ENCODE measurements around the gene AMPH.
A peak's percentile ranks its signal among the peaks of the same experiment; 100 is the strongest.
"Not testable (repeated sequence)": the region's sequence is repeated elsewhere in the genome, so short reads cannot be mapped to it uniquely, and the experiment has no call there.

The AMPH gene

DNA sequence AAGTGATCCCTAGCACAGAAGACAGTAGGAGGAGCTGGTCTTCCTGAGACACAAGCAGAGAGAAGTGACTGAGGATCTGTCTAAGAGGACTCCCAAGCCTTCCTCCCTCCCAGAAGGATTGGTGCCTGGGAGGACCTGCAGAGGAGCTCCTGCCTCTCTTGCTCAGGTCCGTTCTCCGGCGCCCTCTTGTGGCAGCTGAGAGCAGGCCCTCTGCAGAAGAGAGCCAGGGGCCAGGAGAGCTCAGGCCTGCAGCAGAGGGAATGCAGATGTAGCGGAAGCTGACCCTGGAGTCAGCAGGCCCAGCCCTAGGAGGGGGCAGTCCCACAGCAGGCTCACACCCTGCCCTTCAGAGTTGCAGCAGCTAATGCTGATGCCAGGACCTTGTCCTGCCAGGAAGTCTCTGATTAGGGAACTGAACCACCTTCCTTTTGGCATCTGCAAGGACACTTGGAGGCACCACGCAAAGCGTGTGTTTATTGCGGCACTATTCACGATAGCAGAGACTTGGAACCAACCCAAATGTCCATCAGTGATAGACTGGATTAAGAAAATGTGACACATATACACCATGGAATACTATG, 276.8 kb downstream of the AMPH start:
- not testable (repeated sequence) for DNase-seq (ENCODE audit: low read depth in 2 of 2, low spot score in 1 of 2)

- DNase-seq (ENCODE audit: low read depth in 2 of 2, low spot score in 1 of 2), result not testable (repeated sequence)
Measured at GRCh38 chr7:38353431-38353881, 277.7 kb downstream of the AMPH start.

GRCh38 chr7:38351601-38352000, 279.6 kb downstream of the AMPH start:
- no peak for DNase-seq (ENCODE audit: low read depth in 2 of 2, low spot score in 1 of 2)

GRCh38 chr7:38350777-38351176, 280.4 kb downstream of the AMPH start:
- DNase-seq (ENCODE audit: low read depth in 2 of 2, low spot score in 1 of 2), result not testable (repeated sequence)

- DNase-seq (ENCODE audit: low read depth in 2 of 2, low spot score in 1 of 2), result not testable (repeated sequence)
Measured at GRCh38 chr7:38349869-38350583, 281.1 kb downstream of the AMPH start.

DNA sequence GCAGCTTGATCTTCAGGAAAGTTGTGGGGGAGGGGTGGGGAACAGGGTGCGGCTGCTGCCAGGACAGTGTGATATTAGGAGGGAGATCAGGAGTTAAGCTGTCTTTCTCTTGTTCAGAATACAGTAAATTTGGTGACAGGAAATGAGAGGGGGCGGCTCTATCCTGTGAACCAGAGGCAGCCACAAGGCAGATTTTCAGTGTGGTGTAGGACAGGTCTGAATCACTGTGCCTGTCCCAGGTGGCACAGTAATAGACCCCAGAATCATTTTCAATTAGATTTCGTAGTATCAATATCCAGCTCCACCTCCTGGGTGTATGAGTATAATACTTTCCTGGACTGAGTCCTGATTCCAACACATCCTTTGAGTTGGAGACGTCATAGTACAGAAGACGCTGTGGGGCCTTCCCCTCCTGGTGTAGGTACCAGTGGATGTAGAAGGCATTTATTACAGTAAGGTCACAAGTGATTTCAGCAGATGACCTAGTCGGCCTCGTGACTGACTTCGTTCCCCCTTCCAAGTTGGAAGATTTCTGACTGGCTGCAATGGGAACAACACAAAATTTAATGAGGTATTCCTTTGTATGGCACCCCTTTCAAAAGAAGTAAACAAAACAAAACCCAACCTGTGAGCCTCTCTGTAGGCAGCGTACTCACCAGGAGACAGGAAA, 281.9 kb downstream of the AMPH start:
- DNase-seq (ENCODE audit: low read depth in 2 of 2, low spot score in 1 of 2), result not testable (repeated sequence)

DNA sequence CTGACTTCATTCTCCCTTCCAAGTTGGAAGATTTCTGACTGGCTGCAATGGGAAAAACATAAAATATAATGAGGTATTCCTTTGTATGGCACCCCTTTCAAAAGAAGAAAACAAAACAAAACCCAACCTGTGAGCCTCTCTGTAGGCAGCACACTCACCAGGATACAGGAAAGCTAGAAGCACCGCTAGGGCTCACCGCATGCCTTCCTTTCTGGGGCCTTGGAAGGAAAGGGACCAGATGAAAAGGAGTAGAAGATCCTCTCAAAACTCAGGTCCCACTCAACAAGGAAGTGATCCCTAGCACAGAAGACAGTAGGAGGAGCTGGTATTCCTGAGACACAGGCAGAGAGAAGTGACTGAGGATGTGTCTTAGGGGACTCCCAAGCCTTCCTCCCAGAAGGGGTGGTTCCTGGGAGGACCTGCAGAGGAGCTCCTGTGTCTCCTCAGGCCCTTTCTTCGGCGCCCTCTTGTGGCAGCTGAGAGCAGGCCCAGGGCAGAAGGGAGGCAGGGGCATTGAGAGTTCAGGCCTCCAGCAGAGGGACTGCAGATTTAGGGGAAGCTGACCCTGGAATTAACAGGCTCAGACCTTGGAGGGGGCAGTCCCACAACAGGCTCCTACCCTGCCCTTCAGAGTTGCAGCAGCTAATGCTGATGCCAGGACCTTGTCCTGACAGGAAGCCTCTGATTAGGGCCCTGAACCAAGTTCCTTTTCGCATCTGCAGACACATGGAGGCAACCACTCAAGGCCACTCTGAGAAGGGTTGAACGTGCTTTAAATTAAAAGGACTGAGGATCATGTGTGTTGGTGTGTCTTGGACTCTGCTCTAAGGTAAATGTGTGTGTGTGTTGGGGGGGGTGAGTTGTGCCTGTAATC, 285.6 kb downstream of the AMPH start:
- not testable (repeated sequence) for DNase-seq (ENCODE audit: low read depth in 2 of 2, low spot score in 1 of 2)

DNA sequence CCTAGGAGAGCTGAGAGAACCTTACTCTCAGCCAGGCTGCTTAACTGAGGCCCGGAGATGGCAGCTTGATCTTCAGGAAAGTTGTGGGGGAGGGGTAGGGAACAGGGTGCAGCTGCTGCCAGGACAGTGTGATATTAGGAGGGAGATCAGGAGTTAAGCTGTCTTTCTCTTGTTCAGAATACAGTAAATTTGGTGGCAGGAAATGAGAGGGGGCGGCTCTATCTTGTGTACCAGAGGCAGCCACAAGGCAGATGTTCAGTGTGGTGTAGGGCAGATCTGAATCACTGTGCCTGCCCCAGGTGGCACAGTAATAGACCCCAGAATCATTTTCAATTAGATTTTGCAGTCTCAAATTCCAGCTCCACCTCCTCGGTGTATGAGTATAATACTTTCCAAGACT, 286.4 kb downstream of the AMPH start:
- not testable (repeated sequence) for DNase-seq (ENCODE audit: low read depth in 2 of 2, low spot score in 1 of 2)

- not testable (repeated sequence) for DNase-seq (ENCODE audit: low read depth in 2 of 2, low spot score in 1 of 2)
Measured at GRCh38 chr7:38342135-38342534, 289.0 kb downstream of the AMPH start.

GRCh38 chr7:38341172-38341705, 289.9 kb downstream of the AMPH start:
- not testable (repeated sequence) for DNase-seq (ENCODE audit: low read depth in 2 of 2, low spot score in 1 of 2)

- DNase-seq (ENCODE audit: low read depth in 2 of 2, low spot score in 1 of 2), result no peak
Measured at GRCh38 chr7:38339953-38340819, 291.0 kb downstream of the AMPH start.

DNA sequence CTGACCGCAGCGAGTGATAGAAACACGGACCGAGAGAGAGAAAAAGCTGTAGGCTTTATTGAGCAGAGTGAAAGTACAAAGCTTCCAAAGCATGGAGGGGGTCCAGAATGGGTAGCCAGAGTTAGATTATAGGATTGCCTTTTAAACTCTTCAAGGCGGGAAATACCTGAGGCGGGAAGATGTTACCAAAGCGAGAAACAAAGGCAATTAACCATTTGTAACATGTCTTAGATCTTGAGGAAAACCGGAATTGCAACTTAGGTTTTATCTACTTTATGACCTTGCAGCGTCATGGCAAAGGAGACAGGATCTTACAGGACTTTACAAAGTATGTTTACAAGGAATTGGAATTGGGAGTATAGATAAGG, 295.0 kb downstream of the AMPH start:
- DNase-seq (ENCODE audit: low read depth in 2 of 2, low spot score in 1 of 2), result not testable (repeated sequence)

DNA sequence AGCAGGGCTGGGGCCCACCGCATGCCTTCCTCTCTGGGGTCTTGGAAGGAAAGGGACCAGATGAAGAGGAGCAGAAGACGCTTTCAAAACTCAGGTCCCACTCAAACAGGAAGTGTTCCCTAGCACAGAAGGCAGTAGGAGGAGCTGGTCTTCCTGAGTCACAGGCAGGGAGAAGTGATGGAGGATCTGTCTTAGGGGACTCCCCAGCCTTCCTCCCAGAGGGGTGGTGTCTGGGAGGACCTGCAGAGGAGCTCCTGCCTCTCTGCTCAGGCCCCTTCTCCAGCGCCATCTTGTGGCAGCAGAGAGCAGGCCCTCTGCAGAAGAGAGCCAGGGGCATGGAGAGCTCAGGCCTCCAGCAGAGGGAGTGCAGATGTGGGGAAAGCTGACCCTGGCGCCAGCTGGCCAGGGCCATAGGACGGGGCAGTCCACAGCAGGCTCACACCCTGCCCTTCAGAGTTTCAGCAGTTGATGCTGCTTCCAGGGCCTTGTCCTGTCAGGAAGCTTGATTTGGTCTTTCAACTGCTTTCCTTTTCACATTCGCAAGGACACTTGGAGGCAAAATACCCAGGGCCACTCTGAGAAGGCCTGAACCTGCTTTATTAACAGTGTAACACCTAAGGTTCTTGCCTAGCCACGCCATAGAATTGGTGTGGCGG, 295.6 kb downstream of the AMPH start:
- DNase-seq (ENCODE audit: low read depth in 2 of 2, low spot score in 1 of 2), result peak; percentile 50 to 67

DNA sequence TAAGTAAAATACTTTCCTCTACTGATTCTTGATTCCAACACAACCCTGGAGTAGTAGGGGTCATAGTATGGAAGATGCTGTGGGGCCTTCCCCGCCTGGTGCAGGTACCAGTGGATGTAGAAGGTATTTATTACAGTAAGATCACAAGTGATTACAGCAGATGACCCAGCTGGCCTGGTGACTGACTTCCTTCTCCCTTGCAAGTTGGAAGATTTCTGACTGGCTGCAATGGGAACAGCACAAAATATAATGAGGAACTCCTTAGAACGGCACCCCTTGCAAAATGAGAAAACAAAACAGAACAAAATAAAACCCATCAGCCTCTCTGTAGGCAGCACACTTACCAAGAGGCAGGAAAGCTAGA, 296.1 kb downstream of the AMPH start:
- no peak for DNase-seq (ENCODE audit: low read depth in 2 of 2, low spot score in 1 of 2)

DNA sequence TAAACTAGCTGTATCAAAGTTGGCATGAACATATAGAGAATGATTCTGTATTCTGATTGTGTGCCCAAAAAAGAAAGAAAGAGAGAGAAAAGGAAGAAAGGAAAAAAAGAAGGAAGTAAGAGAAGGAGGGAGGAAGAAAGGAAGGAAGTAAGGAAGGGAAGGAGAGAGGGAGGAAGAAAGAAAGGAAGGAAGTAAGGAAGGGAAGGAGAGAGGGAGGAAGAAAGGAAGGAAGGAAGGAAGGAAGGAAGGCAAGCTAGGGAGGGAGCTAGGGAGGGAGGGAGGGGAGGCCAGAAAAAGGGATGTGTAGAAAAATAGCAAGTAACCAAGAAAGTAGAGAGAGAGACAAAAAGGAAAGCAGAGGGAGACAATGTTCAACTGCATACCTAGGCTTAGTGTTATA, 297.0 kb downstream of the AMPH start:
- no peak for DNase-seq (ENCODE audit: low read depth in 2 of 2, low spot score in 1 of 2)

Data from stimulated activated CD8-positive, alpha-beta memory T cell treated with anti-CD3 and anti-CD28 coated beads, Interleukin-4, amount 100 ng/mL, for 4 hours (primary cell).